Activated CD8-positive, alpha-beta memory T cell treated with anti-CD3 and anti-CD28 coated beads, Interleukin-2, amount 50 U/mL, for 48 hours (primary cell): ENCODE data around the gene RGR.

Experiments
- DNase-seq: peaks from one replicate; pipeline ENCODE4 v3.0.0-alpha.2; 2020

The RGR gene

GRCh38 chr10:84224411-84225028 lies 20.3 kb upstream of the RGR start:
- DNase-seq, result no peak

GRCh38 chr10:84225427-84226173 lies 19.3 kb upstream of the RGR start, which contains the start of gene LRIT2:
Gene LRIT2, minus strand, starts transcription at chr10:84225544. Its CDS starts 24 bp downstream, at chr10:84225520.
- no peak for DNase-seq

- DNase-seq, result no peak
Measured at GRCh38 chr10:84226616-84227015, 18.2 kb upstream of the RGR start.

GRCh38 chr10:84227810-84228209 lies 17.0 kb upstream of the RGR start:
- DNase-seq, result no peak

- no peak for DNase-seq
Measured at GRCh38 chr10:84230359-84230758, 14.5 kb upstream of the RGR start.

- DNase-seq, result no peak
Measured at GRCh38 chr10:84232376-84232775, 12.5 kb upstream of the RGR start.

GRCh38 chr10:84233940-84234339 lies 10.9 kb upstream of the RGR start:
- no peak for DNase-seq

- DNase-seq, result no peak
Measured at GRCh38 chr10:84234479-84234878, 10.4 kb upstream of the RGR start.

- no peak for DNase-seq
Measured at GRCh38 chr10:84235096-84235495, 9.8 kb upstream of the RGR start.

- DNase-seq, result no peak
Measured at GRCh38 chr10:84236807-84237198, 8.1 kb upstream of the RGR start.

GRCh38 chr10:84237199-84238051 lies 7.4 kb upstream of the RGR start:
- DNase-seq, result no peak

- no peak for DNase-seq
Measured at GRCh38 chr10:84238909-84239308, 5.9 kb upstream of the RGR start.

GRCh38 chr10:84241185-84241790 lies 3.6 kb upstream of the RGR start, which contains the start of gene LRIT1:
Gene LRIT1, minus strand, starts transcription at chr10:84241546. Its CDS starts 107 bp downstream, at chr10:84241439.
- no peak for DNase-seq

GRCh38 chr10:84243759-84244158 lies 1.1 kb upstream of the RGR start:
- no peak for DNase-seq

- DNase-seq, result no peak
Measured at GRCh38 chr10:84247496-84247895, 2.6 kb downstream of the RGR start.

- no peak for DNase-seq
Measured at GRCh38 chr10:84248794-84249193, 3.9 kb downstream of the RGR start.

- DNase-seq, result no peak
Measured at GRCh38 chr10:84254552-84255478, 10.0 kb downstream of the RGR start.

- peak; percentile 80 for DNase-seq
Measured at GRCh38 chr10:84256510-84257342, 11.9 kb downstream of the RGR start.

GRCh38 chr10:84257343-84258020 lies 12.6 kb downstream of the RGR start:
- no peak for DNase-seq

- DNase-seq, result no peak
Measured at GRCh38 chr10:84258034-84258695, 13.3 kb downstream of the RGR start.
